B cell (primary cell): Measurements from ENCODE around the gene ZNF407. TPM values are rescaled to one million over a fixed set of nuclear protein-coding genes. Genes with fewer than 3 reads are reported as not detected.
A peak's percentile ranks its signal among the peaks of the same experiment; 100 is the strongest.

ENCODE experiments used
- ATAC-seq: fragments of 200-7000 bp; cut with Tn5 transposase; one replicate; pipeline ENCODE4 v1.10.0; 2021; ENCODE audit warnings: low read depth, mild to moderate bottlenecking, moderate number of reproducible peaks, moderate library complexity
- CTCF ChIA-PET: fragments of 350-600 bp; sonication (Branson Sonifier 250); formaldehyde crosslinking; loops from one replicate; lab custom pipeline; 2021; ENCODE audit warnings: antibody characterized with exemption, inconsistent platforms; lab: Charles Lee
- POLR2A ChIA-PET: fragments of 350-600 bp; sonication (Branson Sonifier 250); formaldehyde crosslinking; loops from one replicate; lab custom pipeline; 2021; ENCODE audit warnings: antibody characterized with exemption; lab: Charles Lee
- DNase-seq: peaks from one replicate; pipeline ENCODE4 v3.0.0; 2013
- H2AFZ ChIP-seq: 2 replicates; pipeline ENCODE4 v1.6.1; 2012; ENCODE audit warnings: mild to moderate bottlenecking, low read depth, low read length; ENCODE audit not compliant: insufficient read depth, poor library complexity, severe bottlenecking
- H3K27ac ChIP-seq, 2 donors: 1 replicate in 1 of 2; 2 replicates in 1 of 2; pipeline ENCODE4 v1.5.1; 2012 to 2013; ENCODE audit warnings: low read length in 2 of 2, mild to moderate bottlenecking in 2 of 2, moderate library complexity in 1 of 2
- H3K27me3 ChIP-seq, 4 experiments: fragments of 200-600 bp in 1 of 4; sonication (generic) in 1 of 4; replicated peaks in 1 of 4; 1 replicate in 2 of 4; 2 replicates in 2 of 4; pipeline versions ENCODE4 v1.6.1 to v1.7.0; 2013 to 2016; ENCODE audit warnings: low read length in 3 of 4, mild to moderate bottlenecking in 2 of 4, mixed read lengths in 1 of 4, moderate library complexity in 1 of 4; ENCODE audit not compliant: insufficient read depth in 4 of 4, control insufficient read depth in 3 of 4; ENCODE audit errors: control extremely low read depth in 1 of 4
- H3K36me3 ChIP-seq, 2 experiments: replicated peaks in 1 of 2; 1 replicate in 1 of 2; 2 replicates in 1 of 2; pipeline versions ENCODE4 v1.6.1 to v1.7.1; 2013; ENCODE audit warnings: low read length in 1 of 2; ENCODE audit not compliant: insufficient read depth in 2 of 2, control insufficient read depth in 1 of 2; ENCODE audit errors: control extremely low read depth in 1 of 2, extremely low read depth in 1 of 2
- H3K4me1 ChIP-seq, 2 donors: fragments of 200-600 bp in 1 of 2; sonication (generic) in 1 of 2; 1 replicate in 1 of 2; 2 replicates in 1 of 2; pipeline versions ENCODE4 v1.5.1 to v1.6.1; 2013 to 2017; ENCODE audit warnings: low read length in 2 of 2; ENCODE audit not compliant: control insufficient read depth in 2 of 2, insufficient read depth in 2 of 2
- H3K4me2 ChIP-seq: replicated peaks from 2 replicates; pipeline ENCODE3; 2012; ENCODE audit warnings: mild to moderate bottlenecking, low read depth, low read length; ENCODE audit not compliant: poor library complexity, severe bottlenecking
- H3K4me3 ChIP-seq, 5 experiments: fragments of 200-600 bp in 1 of 5; sonication (generic) in 1 of 5; 1 replicate in 3 of 5; 2 replicates in 2 of 5; pipeline versions ENCODE4 v1.5.1 to v1.7.0; 2011 to 2016; ENCODE audit warnings: low read length in 4 of 5, mild to moderate bottlenecking in 4 of 5, low read depth in 2 of 5, control low read depth in 1 of 5, moderate library complexity in 1 of 5; ENCODE audit not compliant: insufficient read depth in 1 of 5; ENCODE audit errors: control extremely low read depth in 1 of 5, extremely low read depth in 1 of 5
- H3K79me2 ChIP-seq: fragments of 200-600 bp; sonication (generic); one replicate; pipeline ENCODE4 v1.6.0; 2016; ENCODE audit warnings: low read length; ENCODE audit not compliant: control insufficient read depth, insufficient read depth
- H3K9ac ChIP-seq: fragments of 200-600 bp; sonication (generic); 2 replicates; pipeline ENCODE4 v1.6.1; 2017; ENCODE audit warnings: mild to moderate bottlenecking, low read length, moderate library complexity
- H3K9me3 ChIP-seq, 3 donors: one replicate each; pipeline versions ENCODE4 v1.6.1 to v1.7.1; 2013; ENCODE audit warnings: low read length in 2 of 3; ENCODE audit not compliant: control insufficient read depth in 2 of 3, insufficient read depth in 1 of 3; ENCODE audit errors: control extremely low read depth in 1 of 3
- H4K20me1 ChIP-seq: 2 replicates; pipeline ENCODE4 v1.6.0; 2012; ENCODE audit warnings: mild to moderate bottlenecking, low read length; ENCODE audit not compliant: insufficient read depth, control insufficient read depth, poor library complexity, severe bottlenecking
- H3K27ac Mint-ChIP-seq: one replicate; pipeline ENCODE4 v1.8.0; 2021; ENCODE audit warnings: mixed read lengths
- H3K27me3 Mint-ChIP-seq: one replicate; pipeline ENCODE4 v1.8.0; 2021; ENCODE audit warnings: mixed read lengths
- H3K4me1 Mint-ChIP-seq: one replicate; pipeline ENCODE4 v1.8.0; 2021; ENCODE audit warnings: mixed read lengths
- H3K4me3 Mint-ChIP-seq: one replicate; pipeline ENCODE4 v1.8.0; 2021; ENCODE audit warnings: mixed read lengths
- H3K9me3 Mint-ChIP-seq: one replicate; pipeline ENCODE4 v1.8.0; 2022; ENCODE audit warnings: mixed read lengths; ENCODE audit not compliant: insufficient read depth
- EZH2 ChIP-seq: IDR thresholded peaks from 2 replicates; pipeline ENCODE4 v1.6.1; 2012; ENCODE audit warnings: borderline replicate concordance, low read depth, mild to moderate bottlenecking, moderate library complexity, low read length; ENCODE audit not compliant: insufficient read depth, poor library complexity, severe bottlenecking
- WGBS: methylation state at CpG from one replicate; pipeline ENCODE4 v1.1.5; 2013; ENCODE audit warnings: missing lambda C conversion rate; ENCODE audit not compliant: insufficient coverage; 5-methylcytosine and 5-hydroxymethylcytosine counted together
- intact Hi-C: fragments of 100-400 bp; cut with micrococcal nuclease; formaldehyde crosslinking; loops from one replicate; pipeline ENCODE4 v1.10.0; 2022
- polyA plus RNA-seq: library from polyadenylated mRNA; depleted of rRNA; stranded (reverse); fragments of >200 nt; gene quantifications from 2 replicates; pipeline ENCODE4 v1.2.3, GENCODE V29; 2012
- total RNA-seq, 2 donors: library from RNA; stranded (reverse); fragments of 120-200 nt in 1 of 2; gene quantifications; 1 replicate in 1 of 2; 2 replicates in 1 of 2; pipeline versions ENCODE4 v1.2.3 to v1.2.4, GENCODE V29; 2013 to 2022
- TF ChIP-seq, protein P1 (sequence below): fragments of 200-600 bp; IDR thresholded peaks from one replicate; pipeline ENCODE4 v1.8.0; 2022; ENCODE audit warnings: antibody characterized with exemption, mild to moderate bottlenecking

ZNF407 gene
- total and polyA plus RNA-seq, 2 donors (not counting 1 experiment from before 2014, with no cell fraction given), result 4.5 to 37.1 TPM

DNA sequence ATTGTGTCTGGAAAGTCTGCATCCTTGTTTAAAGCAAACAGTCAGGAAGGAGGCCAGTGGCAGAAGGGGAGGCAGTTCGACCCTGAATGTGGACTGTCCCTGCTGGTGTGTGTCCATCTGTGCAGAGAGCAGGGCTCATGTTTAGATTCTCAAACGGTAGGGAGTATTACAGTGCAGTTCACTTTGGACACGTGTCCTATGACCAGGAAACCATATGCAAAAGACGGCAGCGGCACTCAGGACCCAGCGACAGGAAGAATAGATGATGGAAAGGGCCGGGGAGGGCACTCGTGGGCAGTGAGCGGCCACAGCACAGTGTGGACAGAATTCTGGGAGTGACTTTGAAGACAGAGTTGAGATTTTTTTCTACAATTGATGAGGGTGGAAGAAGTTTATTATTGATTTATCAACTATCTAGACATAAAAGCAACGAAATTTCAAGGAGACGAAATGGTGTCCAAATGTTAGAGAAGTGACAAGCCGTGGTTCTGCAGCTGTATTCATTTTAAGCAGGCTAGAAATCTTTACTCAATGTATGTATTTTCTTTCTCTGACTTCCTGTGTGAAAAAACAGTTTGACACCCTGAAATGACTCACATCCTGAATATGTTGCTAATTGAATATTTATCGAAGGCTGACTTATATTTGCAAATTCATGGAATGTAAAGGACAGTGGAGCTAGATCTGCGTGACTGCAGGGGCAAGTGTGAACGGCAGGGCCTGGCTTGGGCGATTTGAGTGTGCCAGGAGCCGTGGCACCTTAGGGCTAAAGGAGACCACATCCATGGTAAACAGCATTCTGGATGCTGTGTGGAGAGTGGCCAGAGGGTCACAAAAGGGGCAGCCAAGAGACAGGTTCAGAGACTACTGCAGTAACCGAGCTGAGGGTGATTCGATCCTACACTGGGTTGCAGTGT is 397.1 kb downstream of the ZNF407 start:
- no peaks in the 10 kb centered on the region for H3K27me3 Mint-ChIP-seq
- WGBS, result 67% methylated on average over 14 of the region's 19 CpGs
- no peaks in the 10 kb centered on the region for H3K27me3 ChIP-seq
- peaks cover 24% of the 10 kb centered on the region for H3K4me1 Mint-ChIP-seq
- H3K4me2 ChIP-seq, result peak overlapping the region; percentile 50
- H3K4me1 ChIP-seq, result peaks cover 2 to 7% of the 10 kb centered on the region in 2 donors
- H3K4me3 ChIP-seq, result peak overlapping the region in 2 of 5 experiments; percentile 28 to 33
- intact Hi-C loops, result no loop called here
- H3K27ac Mint-ChIP-seq, result peak overlapping the region; percentile 54
- peaks cover 0 to 6% (median 0%) of the 10 kb centered on the region in 3 donors for H3K9me3 ChIP-seq
- ChIA-PET CTCF (interaction anchor here (1.2 kb wide), 1 partner anchor 46 kb away, joined by 3 read pairs; no protein-coding TSS in a partner anchor), POLR2A (no interaction called here)
- H3K4me3 Mint-ChIP-seq, result peak overlapping the region; percentile 77
- H3K9ac ChIP-seq, result peak overlapping the region; percentile 44
- H3K79me2 ChIP-seq, result no peaks in the 10 kb centered on the region
- H2AFZ ChIP-seq, result peak overlapping the region; percentile 34
- ATAC-seq (peak; percentile 41), DNase-seq (peak; percentile 8)
- no peaks in the 10 kb centered on the region for H3K9me3 Mint-ChIP-seq
- H3K27ac ChIP-seq, result peak overlapping the region; percentile 4 to 26
- no peaks in the 10 kb centered on the region for H3K36me3 ChIP-seq
- no peaks in the 10 kb centered on the region for H4K20me1 ChIP-seq
- TF ChIP-seq, protein P1, sequence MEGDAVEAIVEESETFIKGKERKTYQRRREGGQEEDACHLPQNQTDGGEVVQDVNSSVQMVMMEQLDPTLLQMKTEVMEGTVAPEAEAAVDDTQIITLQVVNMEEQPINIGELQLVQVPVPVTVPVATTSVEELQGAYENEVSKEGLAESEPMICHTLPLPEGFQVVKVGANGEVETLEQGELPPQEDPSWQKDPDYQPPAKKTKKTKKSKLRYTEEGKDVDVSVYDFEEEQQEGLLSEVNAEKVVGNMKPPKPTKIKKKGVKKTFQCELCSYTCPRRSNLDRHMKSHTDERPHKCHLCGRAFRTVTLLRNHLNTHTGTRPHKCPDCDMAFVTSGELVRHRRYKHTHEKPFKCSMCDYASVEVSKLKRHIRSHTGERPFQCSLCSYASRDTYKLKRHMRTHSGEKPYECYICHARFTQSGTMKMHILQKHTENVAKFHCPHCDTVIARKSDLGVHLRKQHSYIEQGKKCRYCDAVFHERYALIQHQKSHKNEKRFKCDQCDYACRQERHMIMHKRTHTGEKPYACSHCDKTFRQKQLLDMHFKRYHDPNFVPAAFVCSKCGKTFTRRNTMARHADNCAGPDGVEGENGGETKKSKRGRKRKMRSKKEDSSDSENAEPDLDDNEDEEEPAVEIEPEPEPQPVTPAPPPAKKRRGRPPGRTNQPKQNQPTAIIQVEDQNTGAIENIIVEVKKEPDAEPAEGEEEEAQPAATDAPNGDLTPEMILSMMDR, result no peak
- no peak for TF ChIP-seq EZH2

DNA sequence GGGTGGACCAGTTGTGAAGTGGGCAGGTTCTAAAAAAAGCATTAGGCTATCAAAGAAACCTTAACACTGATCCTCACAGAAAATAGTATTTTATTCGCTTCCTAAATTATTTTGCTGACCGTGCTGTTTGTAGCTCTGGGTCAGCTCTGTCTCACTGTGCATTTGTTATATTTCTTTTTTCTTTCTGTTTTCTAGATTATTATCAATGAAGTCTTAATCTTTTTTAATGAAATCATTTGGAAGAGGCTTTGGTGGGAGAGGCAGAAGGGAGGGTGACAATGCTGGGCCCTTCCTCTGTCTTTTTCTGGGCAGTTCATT is 397.7 kb downstream of the ZNF407 start:
- DNase-seq, result no peak
- Histone ChIP-seq H3K4me2 (peak overlapping the region; percentile 50), H3K27ac (no peak overlapping the region), H3K79me2 (no peaks in the 10 kb centered on the region), H3K9ac (peak overlapping the region; percentile 44), H2AFZ (peak overlapping the region; percentile 34), H3K27me3 (no peaks in the 10 kb centered on the region), H3K4me1 (peaks cover 2 to 7% of the 10 kb centered on the region in 2 donors), H3K9me3 (peaks cover 0 to 6% (median 0%) of the 10 kb centered on the region in 3 donors), H3K36me3 (no peaks in the 10 kb centered on the region), H3K4me3 (no peak overlapping the region), H4K20me1 (no peaks in the 10 kb centered on the region)
- TF ChIP-seq, protein P1, result no peak
- H3K4me3 Mint-ChIP-seq, result peak overlapping the region; percentile 77
- no peak overlapping the region for H3K27ac Mint-ChIP-seq
- intact Hi-C loops, result no loop called here
- ChIA-PET POLR2A (no interaction called here), CTCF (interaction anchor here (1.2 kb wide), 1 partner anchor 46 kb away, joined by 3 read pairs; no protein-coding TSS in a partner anchor)
- no peaks in the 10 kb centered on the region for H3K9me3 Mint-ChIP-seq
- WGBS, result no CpG with 5 or more reads among the region's 2 CpGs
- no peak for ATAC-seq
- H3K4me1 Mint-ChIP-seq, result peaks cover 22% of the 10 kb centered on the region
- no peaks in the 10 kb centered on the region for H3K27me3 Mint-ChIP-seq
